Measurements from ENCODE around the gene KMT5B. TPM values are rescaled to one million over a fixed set of nuclear protein-coding genes. Genes with fewer than 3 reads are reported as not detected.

Gene KMT5B
- total RNA-seq, 1 donor from 2014 or later: 46.8 TPM

DNA sequence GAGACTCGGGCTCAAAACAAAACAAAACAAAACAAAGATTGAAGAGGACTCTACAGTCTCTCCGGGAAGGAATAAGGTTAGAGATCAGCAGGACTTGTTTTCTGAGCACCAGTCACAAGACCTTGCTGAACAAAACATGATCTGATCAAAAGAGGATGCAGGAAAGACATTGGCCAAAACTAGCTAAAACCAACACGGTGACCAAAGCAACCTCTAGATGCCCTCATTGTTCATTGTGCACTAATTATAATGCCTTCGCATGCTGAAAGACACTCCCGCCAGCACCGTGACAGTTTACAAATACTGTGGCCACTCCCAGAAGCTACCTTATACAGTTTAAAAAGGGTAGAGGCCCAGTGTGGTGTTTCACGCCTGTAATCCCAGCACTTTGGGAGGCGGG is 76.2 kb downstream of the KMT5B start:
- Mint-ChIP-seq H3K4me3 (ENCODE audit: unreplicated experiment) (no peak overlapping the region), H3K36me3 (ENCODE audit: low read depth, unreplicated experiment) (peaks cover 22% of the 10 kb centered on the region), H3K9me3 (ENCODE audit: unreplicated experiment) (peaks cover 20% of the 10 kb centered on the region), H3K27me3 (ENCODE audit: unreplicated experiment) (peaks cover 18% of the 10 kb centered on the region), H3K27ac (ENCODE audit: unreplicated experiment) (no peak overlapping the region), H3K4me1 (ENCODE audit: unreplicated experiment) (peaks cover 2% of the 10 kb centered on the region)
- TF ChIP-seq, protein P1, sequence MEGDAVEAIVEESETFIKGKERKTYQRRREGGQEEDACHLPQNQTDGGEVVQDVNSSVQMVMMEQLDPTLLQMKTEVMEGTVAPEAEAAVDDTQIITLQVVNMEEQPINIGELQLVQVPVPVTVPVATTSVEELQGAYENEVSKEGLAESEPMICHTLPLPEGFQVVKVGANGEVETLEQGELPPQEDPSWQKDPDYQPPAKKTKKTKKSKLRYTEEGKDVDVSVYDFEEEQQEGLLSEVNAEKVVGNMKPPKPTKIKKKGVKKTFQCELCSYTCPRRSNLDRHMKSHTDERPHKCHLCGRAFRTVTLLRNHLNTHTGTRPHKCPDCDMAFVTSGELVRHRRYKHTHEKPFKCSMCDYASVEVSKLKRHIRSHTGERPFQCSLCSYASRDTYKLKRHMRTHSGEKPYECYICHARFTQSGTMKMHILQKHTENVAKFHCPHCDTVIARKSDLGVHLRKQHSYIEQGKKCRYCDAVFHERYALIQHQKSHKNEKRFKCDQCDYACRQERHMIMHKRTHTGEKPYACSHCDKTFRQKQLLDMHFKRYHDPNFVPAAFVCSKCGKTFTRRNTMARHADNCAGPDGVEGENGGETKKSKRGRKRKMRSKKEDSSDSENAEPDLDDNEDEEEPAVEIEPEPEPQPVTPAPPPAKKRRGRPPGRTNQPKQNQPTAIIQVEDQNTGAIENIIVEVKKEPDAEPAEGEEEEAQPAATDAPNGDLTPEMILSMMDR (IDR thresholded peaks at IDR 0.05; ENCODE audit: unreplicated experiment): no peak
- DNase-seq (ENCODE audit: low spot score): no peak

DNA sequence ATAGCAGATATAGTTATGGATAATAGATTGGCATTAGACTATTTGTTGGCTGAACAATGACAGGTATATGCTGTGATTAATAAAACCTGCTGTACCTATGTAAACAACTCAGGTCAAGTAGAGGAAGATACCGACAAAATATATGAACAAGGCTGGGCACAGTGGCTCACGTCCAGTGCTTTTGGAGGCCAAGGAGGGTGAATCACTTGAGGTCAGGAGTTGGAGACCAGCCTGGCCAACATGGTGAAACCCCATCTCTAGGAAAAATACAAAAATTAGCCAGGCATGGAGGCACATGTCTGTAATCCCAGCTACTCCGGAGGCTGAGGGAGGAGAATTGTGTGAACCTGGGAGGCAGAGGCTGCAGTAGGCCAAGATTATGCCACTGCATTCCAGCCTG is 77.9 kb downstream of the KMT5B start:
- no peak for DNase-seq (ENCODE audit: low spot score)
- Mint-ChIP-seq H3K4me3 (ENCODE audit: unreplicated experiment) (no peak overlapping the region), H3K4me1 (ENCODE audit: unreplicated experiment) (peaks cover 3% of the 10 kb centered on the region), H3K9me3 (ENCODE audit: unreplicated experiment) (peaks cover 21% of the 10 kb centered on the region), H3K27me3 (ENCODE audit: unreplicated experiment) (peaks cover 18% of the 10 kb centered on the region), H3K27ac (ENCODE audit: unreplicated experiment) (no peak overlapping the region), H3K36me3 (ENCODE audit: low read depth, unreplicated experiment) (peaks cover 24% of the 10 kb centered on the region)
- TF ChIP-seq, protein P1 (IDR thresholded peaks at IDR 0.05; ENCODE audit: unreplicated experiment): no peak

DNA sequence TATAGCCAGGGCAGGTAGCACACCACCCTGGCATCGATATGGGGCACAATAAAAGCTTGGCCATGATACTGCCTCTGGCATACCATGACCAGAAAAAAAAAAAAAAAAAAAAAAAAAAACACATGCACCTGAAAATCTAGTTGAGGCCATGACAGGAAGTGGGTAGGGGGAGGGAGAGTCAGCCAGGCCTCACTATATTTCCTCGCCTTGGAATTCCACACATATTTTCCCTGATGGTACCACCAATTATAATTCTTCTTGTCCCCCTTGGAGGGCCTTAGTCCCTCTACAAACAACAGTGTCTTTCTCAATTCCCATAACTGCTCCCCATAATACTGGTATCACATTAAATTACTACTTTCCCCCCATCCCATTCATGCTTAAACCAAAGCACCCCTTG is 79.3 kb downstream of the KMT5B start:
- Mint-ChIP-seq H3K4me1 (ENCODE audit: unreplicated experiment) (peaks cover 7% of the 10 kb centered on the region), H3K4me3 (ENCODE audit: unreplicated experiment) (no peak overlapping the region), H3K36me3 (ENCODE audit: low read depth, unreplicated experiment) (peaks cover 32% of the 10 kb centered on the region), H3K27ac (ENCODE audit: unreplicated experiment) (no peak overlapping the region), H3K9me3 (ENCODE audit: unreplicated experiment) (peaks cover 21% of the 10 kb centered on the region), H3K27me3 (ENCODE audit: unreplicated experiment) (peaks cover 18% of the 10 kb centered on the region)
- DNase-seq (ENCODE audit: low spot score): no peak
- TF ChIP-seq, protein P1 (IDR thresholded peaks at IDR 0.05; ENCODE audit: unreplicated experiment): no peak

DNA sequence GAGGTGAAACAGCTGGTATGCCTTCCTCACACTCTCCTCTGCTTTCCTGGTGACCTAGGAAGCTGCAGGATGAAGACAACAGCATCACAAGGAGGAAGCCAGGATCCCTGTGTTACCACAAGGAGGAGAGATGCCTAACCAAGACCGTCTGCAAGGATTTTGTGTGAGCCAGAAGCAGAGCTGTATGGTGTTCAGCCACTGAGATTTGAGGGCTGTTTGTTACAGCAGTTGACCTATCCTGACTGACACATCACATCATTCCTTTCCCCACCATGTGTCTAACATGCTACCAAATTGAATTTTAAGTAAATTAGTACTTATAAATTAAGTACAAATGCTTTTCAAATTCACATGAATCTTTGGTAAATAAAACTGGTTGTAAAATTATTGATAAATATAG is 83.0 kb downstream of the KMT5B start:
- peaks cover 27% of the 10 kb centered on the region for H3K36me3 Mint-ChIP-seq (ENCODE audit: low read depth, unreplicated experiment)
- peaks cover 10% of the 10 kb centered on the region for H3K27me3 Mint-ChIP-seq (ENCODE audit: unreplicated experiment)

DNA sequence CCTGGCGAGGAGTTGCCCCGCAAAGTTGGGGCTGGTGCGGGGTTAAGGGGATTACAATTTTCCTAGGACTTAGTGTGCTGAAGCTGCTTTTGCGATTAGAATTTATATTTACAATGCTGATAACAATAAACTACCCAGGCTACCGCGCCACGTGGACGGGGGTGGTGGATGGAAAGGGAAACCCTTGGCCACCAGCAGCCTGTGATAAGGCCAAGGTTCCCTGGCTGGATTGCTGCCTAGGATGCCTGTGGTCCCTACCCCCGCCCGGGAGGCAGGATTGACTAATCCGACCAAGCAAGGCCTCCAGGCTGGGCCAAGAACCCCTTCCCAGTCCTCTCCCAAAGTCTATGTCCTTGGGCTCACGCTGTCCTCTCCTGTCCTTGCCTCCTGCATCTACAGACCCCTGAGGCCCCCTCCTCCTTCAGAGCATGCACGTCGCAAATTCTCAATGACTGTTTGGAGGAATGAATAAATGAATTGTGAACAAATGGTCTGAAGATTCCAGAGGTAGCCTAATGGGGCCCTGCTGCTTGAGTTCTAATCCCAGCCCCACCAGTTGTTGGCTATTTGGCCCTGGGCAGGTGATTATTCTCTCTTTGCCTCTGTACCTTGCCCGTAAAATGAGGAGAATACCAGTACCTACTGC is 84.3 kb downstream of the KMT5B start:
- H3K27me3 Mint-ChIP-seq (ENCODE audit: unreplicated experiment): peaks cover 5% of the 10 kb centered on the region
- TF ChIP-seq, protein P1 (IDR thresholded peaks at IDR 0.05; ENCODE audit: unreplicated experiment): no peak
- DNase-seq (ENCODE audit: low spot score): no peak
- no peak overlapping the region for H3K27ac Mint-ChIP-seq (ENCODE audit: unreplicated experiment)
- peaks cover 20% of the 10 kb centered on the region for H3K36me3 Mint-ChIP-seq (ENCODE audit: low read depth, unreplicated experiment)
- H3K4me3 Mint-ChIP-seq (ENCODE audit: unreplicated experiment): peak overlapping the region; percentile 57
- H3K9me3 Mint-ChIP-seq (ENCODE audit: unreplicated experiment): peaks cover 14% of the 10 kb centered on the region
- H3K4me1 Mint-ChIP-seq (ENCODE audit: unreplicated experiment): peaks cover 17% of the 10 kb centered on the region

More for the DNA sequence above, 83.0 kb downstream of the KMT5B start:
- TF ChIP-seq, protein P1 (IDR thresholded peaks at IDR 0.05; ENCODE audit: unreplicated experiment): no peak
- DNase-seq (ENCODE audit: low spot score): no peak
- H3K9me3 Mint-ChIP-seq (ENCODE audit: unreplicated experiment): peaks cover 19% of the 10 kb centered on the region
- peaks cover 14% of the 10 kb centered on the region for H3K4me1 Mint-ChIP-seq (ENCODE audit: unreplicated experiment)
- no peak overlapping the region for H3K27ac Mint-ChIP-seq (ENCODE audit: unreplicated experiment)
- H3K4me3 Mint-ChIP-seq (ENCODE audit: unreplicated experiment): no peak overlapping the region

Data from endothelial cell (in vitro differentiated cells).